ENCODE results near the gene TENM4.

TENM4 gene

GRCh38 chr11:78795621-78796261, 645.1 kb downstream of the TENM4 start:
- no peaks in the 10 kb centered on the region for H3K36me3 ChIP-seq (ENCODE audit: insufficient read depth, low read length)
- H3K27ac ChIP-seq (ENCODE audit: low read depth, low read length) = peak overlapping the region; percentile 92; the same call in 1 of the 2 replicates
- no peaks in the 10 kb centered on the region for H3K27me3 ChIP-seq (ENCODE audit: insufficient read depth, low read length)
- no peaks in the 10 kb centered on the region for H3K79me2 ChIP-seq (ENCODE audit: control insufficient read depth, insufficient read depth, low read length, unreplicated experiment)
- no peak overlapping the region for H3K4me3 ChIP-seq (ENCODE audit: low read depth, low read length)
- H3K4me1 ChIP-seq (ENCODE audit: control insufficient read depth, insufficient read depth, low read length, unreplicated experiment) = peaks cover 48% of the 10 kb centered on the region
- no peak overlapping the region for H2AFZ ChIP-seq (ENCODE audit: low read length, unreplicated experiment)

GRCh38 chr11:78791964-78792363, 648.9 kb downstream of the TENM4 start:
- H3K36me3 ChIP-seq (ENCODE audit: insufficient read depth, low read length) = no peaks in the 10 kb centered on the region
- no peak overlapping the region for H3K4me3 ChIP-seq (ENCODE audit: low read depth, low read length)
- no peaks in the 10 kb centered on the region for H3K27me3 ChIP-seq (ENCODE audit: insufficient read depth, low read length)
- peaks cover 15% of the 10 kb centered on the region for H3K4me1 ChIP-seq (ENCODE audit: control insufficient read depth, insufficient read depth, low read length, unreplicated experiment)
- H2AFZ ChIP-seq (ENCODE audit: low read length, unreplicated experiment) = no peak overlapping the region
- H3K79me2 ChIP-seq (ENCODE audit: control insufficient read depth, insufficient read depth, low read length, unreplicated experiment) = no peaks in the 10 kb centered on the region
- no peak overlapping the region for H3K27ac ChIP-seq (ENCODE audit: low read depth, low read length)

GRCh38 chr11:78791254-78791653, 649.6 kb downstream of the TENM4 start:
- Histone ChIP-seq H3K4me1 (ENCODE audit: control insufficient read depth, insufficient read depth, low read length, unreplicated experiment) (peaks cover 8% of the 10 kb centered on the region), H3K27ac (ENCODE audit: low read depth, low read length) (no peak overlapping the region), H2AFZ (ENCODE audit: low read length, unreplicated experiment) (no peak overlapping the region), H3K36me3 (ENCODE audit: insufficient read depth, low read length) (no peaks in the 10 kb centered on the region), H3K27me3 (ENCODE audit: insufficient read depth, low read length) (no peaks in the 10 kb centered on the region), H3K4me3 (ENCODE audit: low read depth, low read length) (no peak overlapping the region), H3K79me2 (ENCODE audit: control insufficient read depth, insufficient read depth, low read length, unreplicated experiment) (no peaks in the 10 kb centered on the region)

GRCh38 chr11:78790784-78791183, 650.0 kb downstream of the TENM4 start:
- H2AFZ ChIP-seq (ENCODE audit: low read length, unreplicated experiment) = no peak overlapping the region
- H3K4me1 ChIP-seq (ENCODE audit: control insufficient read depth, insufficient read depth, low read length, unreplicated experiment) = peaks cover 3% of the 10 kb centered on the region
- H3K27ac ChIP-seq (ENCODE audit: low read depth, low read length) = no peak overlapping the region
- no peaks in the 10 kb centered on the region for H3K79me2 ChIP-seq (ENCODE audit: control insufficient read depth, insufficient read depth, low read length, unreplicated experiment)
- no peaks in the 10 kb centered on the region for H3K27me3 ChIP-seq (ENCODE audit: insufficient read depth, low read length)
- H3K4me3 ChIP-seq (ENCODE audit: low read depth, low read length) = no peak overlapping the region
- H3K36me3 ChIP-seq (ENCODE audit: insufficient read depth, low read length) = no peaks in the 10 kb centered on the region

- Histone ChIP-seq H3K36me3 (ENCODE audit: insufficient read depth, low read length) (no peaks in the 10 kb centered on the region), H3K4me1 (ENCODE audit: control insufficient read depth, insufficient read depth, low read length, unreplicated experiment) (no peaks in the 10 kb centered on the region), H3K27me3 (ENCODE audit: insufficient read depth, low read length) (no peaks in the 10 kb centered on the region), H3K27ac (ENCODE audit: low read depth, low read length) (no peak overlapping the region), H3K79me2 (ENCODE audit: control insufficient read depth, insufficient read depth, low read length, unreplicated experiment) (no peaks in the 10 kb centered on the region), H3K4me3 (ENCODE audit: low read depth, low read length) (no peak overlapping the region), H2AFZ (ENCODE audit: low read length, unreplicated experiment) (no peak overlapping the region)
Observed at GRCh38 chr11:78789375-78789774, 651.5 kb downstream of the TENM4 start.

GRCh38 chr11:78788533-78788932, 652.3 kb downstream of the TENM4 start:
- Histone ChIP-seq H3K79me2 (ENCODE audit: control insufficient read depth, insufficient read depth, low read length, unreplicated experiment) (no peaks in the 10 kb centered on the region), H3K27ac (ENCODE audit: low read depth, low read length) (no peak overlapping the region), H3K27me3 (ENCODE audit: insufficient read depth, low read length) (no peaks in the 10 kb centered on the region), H3K4me3 (ENCODE audit: low read depth, low read length) (no peak overlapping the region), H3K36me3 (ENCODE audit: insufficient read depth, low read length) (no peaks in the 10 kb centered on the region), H2AFZ (ENCODE audit: low read length, unreplicated experiment) (no peak overlapping the region), H3K4me1 (ENCODE audit: control insufficient read depth, insufficient read depth, low read length, unreplicated experiment) (no peaks in the 10 kb centered on the region)

- Histone ChIP-seq H3K27me3 (ENCODE audit: insufficient read depth, low read length) (no peaks in the 10 kb centered on the region), H3K79me2 (ENCODE audit: control insufficient read depth, insufficient read depth, low read length, unreplicated experiment) (no peaks in the 10 kb centered on the region), H3K27ac (ENCODE audit: low read depth, low read length) (no peak overlapping the region)
Observed at GRCh38 chr11:78787696-78788095, 653.1 kb downstream of the TENM4 start.

GRCh38 chr11:78786746-78787145, 654.1 kb downstream of the TENM4 start:
- Histone ChIP-seq H3K79me2 (ENCODE audit: control insufficient read depth, insufficient read depth, low read length, unreplicated experiment) (no peaks in the 10 kb centered on the region), H3K27ac (ENCODE audit: low read depth, low read length) (no peak overlapping the region), H3K4me1 (ENCODE audit: control insufficient read depth, insufficient read depth, low read length, unreplicated experiment) (peaks cover 3% of the 10 kb centered on the region), H3K4me3 (ENCODE audit: low read depth, low read length) (no peak overlapping the region), H2AFZ (ENCODE audit: low read length, unreplicated experiment) (no peak overlapping the region), H3K36me3 (ENCODE audit: insufficient read depth, low read length) (no peaks in the 10 kb centered on the region), H3K27me3 (ENCODE audit: insufficient read depth, low read length) (no peaks in the 10 kb centered on the region)

More at GRCh38 chr11:78787696-78788095, 653.1 kb downstream of the TENM4 start:
- Histone ChIP-seq H2AFZ (ENCODE audit: low read length, unreplicated experiment) (no peak overlapping the region), H3K36me3 (ENCODE audit: insufficient read depth, low read length) (no peaks in the 10 kb centered on the region), H3K4me3 (ENCODE audit: low read depth, low read length) (no peak overlapping the region), H3K4me1 (ENCODE audit: control insufficient read depth, insufficient read depth, low read length, unreplicated experiment) (peaks cover 3% of the 10 kb centered on the region)

- no peak overlapping the region for H3K27ac ChIP-seq (ENCODE audit: low read depth, low read length)
- no peaks in the 10 kb centered on the region for H3K79me2 ChIP-seq (ENCODE audit: control insufficient read depth, insufficient read depth, low read length, unreplicated experiment)
- H3K27me3 ChIP-seq (ENCODE audit: insufficient read depth, low read length) = no peaks in the 10 kb centered on the region
- H3K4me1 ChIP-seq (ENCODE audit: control insufficient read depth, insufficient read depth, low read length, unreplicated experiment) = peaks cover 3% of the 10 kb centered on the region
- H2AFZ ChIP-seq (ENCODE audit: low read length, unreplicated experiment) = no peak overlapping the region
- no peak overlapping the region for H3K4me3 ChIP-seq (ENCODE audit: low read depth, low read length)
- no peaks in the 10 kb centered on the region for H3K36me3 ChIP-seq (ENCODE audit: insufficient read depth, low read length)
Observed at GRCh38 chr11:78786086-78786485, 654.7 kb downstream of the TENM4 start.

GRCh38 chr11:78784321-78785061, 656.3 kb downstream of the TENM4 start:
- no peak overlapping the region for H3K4me3 ChIP-seq (ENCODE audit: low read depth, low read length)
- H3K79me2 ChIP-seq (ENCODE audit: control insufficient read depth, insufficient read depth, low read length, unreplicated experiment) = no peaks in the 10 kb centered on the region
- no peaks in the 10 kb centered on the region for H3K27me3 ChIP-seq (ENCODE audit: insufficient read depth, low read length)
- no peak overlapping the region for H3K27ac ChIP-seq (ENCODE audit: low read depth, low read length)
- H3K4me1 ChIP-seq (ENCODE audit: control insufficient read depth, insufficient read depth, low read length, unreplicated experiment) = peaks cover 3% of the 10 kb centered on the region
- H2AFZ ChIP-seq (ENCODE audit: low read length, unreplicated experiment) = no peak overlapping the region
- no peaks in the 10 kb centered on the region for H3K36me3 ChIP-seq (ENCODE audit: insufficient read depth, low read length)

GRCh38 chr11:78783846-78784245, 657.0 kb downstream of the TENM4 start:
- Histone ChIP-seq H3K27ac (ENCODE audit: low read depth, low read length) (no peak overlapping the region), H3K4me3 (ENCODE audit: low read depth, low read length) (no peak overlapping the region), H3K4me1 (ENCODE audit: control insufficient read depth, insufficient read depth, low read length, unreplicated experiment) (peaks cover 3% of the 10 kb centered on the region), H3K27me3 (ENCODE audit: insufficient read depth, low read length) (no peaks in the 10 kb centered on the region), H3K79me2 (ENCODE audit: control insufficient read depth, insufficient read depth, low read length, unreplicated experiment) (no peaks in the 10 kb centered on the region), H2AFZ (ENCODE audit: low read length, unreplicated experiment) (no peak overlapping the region), H3K36me3 (ENCODE audit: insufficient read depth, low read length) (no peaks in the 10 kb centered on the region)
